ENCODE measurements around the gene OSBPL10.
"Not testable (repeated sequence)": the region's sequence is repeated elsewhere in the genome, so short reads cannot be mapped to it uniquely, and the experiment has no call there.

The OSBPL10 gene

GRCh38 chr3:31696815-31697548 lies 284.1 kb downstream of the OSBPL10 start:
- DNase-seq (ENCODE audit: extremely low read depth, low read depth): no peak
- TF ChIP-seq, protein P1, sequence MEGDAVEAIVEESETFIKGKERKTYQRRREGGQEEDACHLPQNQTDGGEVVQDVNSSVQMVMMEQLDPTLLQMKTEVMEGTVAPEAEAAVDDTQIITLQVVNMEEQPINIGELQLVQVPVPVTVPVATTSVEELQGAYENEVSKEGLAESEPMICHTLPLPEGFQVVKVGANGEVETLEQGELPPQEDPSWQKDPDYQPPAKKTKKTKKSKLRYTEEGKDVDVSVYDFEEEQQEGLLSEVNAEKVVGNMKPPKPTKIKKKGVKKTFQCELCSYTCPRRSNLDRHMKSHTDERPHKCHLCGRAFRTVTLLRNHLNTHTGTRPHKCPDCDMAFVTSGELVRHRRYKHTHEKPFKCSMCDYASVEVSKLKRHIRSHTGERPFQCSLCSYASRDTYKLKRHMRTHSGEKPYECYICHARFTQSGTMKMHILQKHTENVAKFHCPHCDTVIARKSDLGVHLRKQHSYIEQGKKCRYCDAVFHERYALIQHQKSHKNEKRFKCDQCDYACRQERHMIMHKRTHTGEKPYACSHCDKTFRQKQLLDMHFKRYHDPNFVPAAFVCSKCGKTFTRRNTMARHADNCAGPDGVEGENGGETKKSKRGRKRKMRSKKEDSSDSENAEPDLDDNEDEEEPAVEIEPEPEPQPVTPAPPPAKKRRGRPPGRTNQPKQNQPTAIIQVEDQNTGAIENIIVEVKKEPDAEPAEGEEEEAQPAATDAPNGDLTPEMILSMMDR (IDR thresholded peaks at IDR 0.05; ENCODE audit: low read depth, low read length, missing control alignments): no peak
- H3K4me3 ChIP-seq (replicated peaks; ENCODE audit: low read depth, low read length): no peak overlapping the region

DNA sequence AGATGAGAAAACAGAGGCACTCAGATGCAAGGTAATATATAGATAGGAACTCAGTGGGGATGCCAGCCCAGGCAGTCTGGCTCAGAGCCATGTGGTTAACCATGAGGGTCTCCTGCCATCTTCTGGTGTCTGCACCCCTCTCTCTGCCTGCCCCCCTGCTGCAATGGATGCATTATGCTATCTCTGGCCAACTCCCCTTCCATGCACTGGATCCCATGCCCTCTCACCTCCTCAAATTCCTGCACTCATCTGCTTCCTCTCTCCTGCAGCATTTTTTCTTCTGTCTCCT lies 285.1 kb downstream of the OSBPL10 start:
- no peak overlapping the region for H3K4me3 ChIP-seq (replicated peaks; ENCODE audit: low read depth, low read length)
- DNase-seq (ENCODE audit: extremely low read depth, low read depth): no peak
- TF ChIP-seq, protein P1 (IDR thresholded peaks at IDR 0.05; ENCODE audit: low read depth, low read length, missing control alignments): no peak

- TF ChIP-seq, protein P1 (IDR thresholded peaks at IDR 0.05; ENCODE audit: low read depth, low read length, missing control alignments): peak; percentile 35
- no peak overlapping the region for H3K4me3 ChIP-seq (replicated peaks; ENCODE audit: low read depth, low read length)
- no peak for DNase-seq (ENCODE audit: extremely low read depth, low read depth)
Measured at GRCh38 chr3:31695280-31696008, 285.6 kb downstream of the OSBPL10 start.

GRCh38 chr3:31693346-31693745 lies 287.7 kb downstream of the OSBPL10 start:
- DNase-seq (ENCODE audit: extremely low read depth, low read depth): no peak
- no peak overlapping the region for H3K4me3 ChIP-seq (replicated peaks; ENCODE audit: low read depth, low read length)
- TF ChIP-seq, protein P1 (IDR thresholded peaks at IDR 0.05; ENCODE audit: low read depth, low read length, missing control alignments): no peak

- DNase-seq (ENCODE audit: extremely low read depth, low read depth): no peak
- H3K4me3 ChIP-seq (replicated peaks; ENCODE audit: low read depth, low read length): no peak overlapping the region
- TF ChIP-seq, protein P1 (IDR thresholded peaks at IDR 0.05; ENCODE audit: low read depth, low read length, missing control alignments): no peak
Measured at GRCh38 chr3:31692751-31693150, 288.3 kb downstream of the OSBPL10 start.

DNA sequence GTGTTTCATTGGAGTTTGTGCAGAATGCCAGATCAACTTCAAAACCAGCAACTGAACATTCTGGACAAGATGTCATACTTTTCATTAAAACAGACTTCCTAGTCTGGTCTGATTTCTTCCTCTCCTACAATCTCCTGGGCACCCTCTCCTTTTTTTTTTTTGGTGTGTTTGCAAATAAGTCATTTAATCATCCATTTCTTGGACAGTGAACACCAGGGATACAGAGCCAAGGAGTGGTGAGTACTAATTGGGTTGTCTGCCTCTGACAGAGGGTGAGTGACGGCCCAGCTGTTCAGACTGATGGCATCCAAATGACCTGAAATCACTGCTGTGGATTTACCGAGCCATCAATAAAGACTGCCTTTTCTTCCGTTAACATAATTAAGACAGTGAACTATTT lies 290.3 kb downstream of the OSBPL10 start:
- TF ChIP-seq, protein P1 (IDR thresholded peaks at IDR 0.05; ENCODE audit: low read depth, low read length, missing control alignments): no peak
- no peak for DNase-seq (ENCODE audit: extremely low read depth, low read depth)
- H3K4me3 ChIP-seq (replicated peaks; ENCODE audit: low read depth, low read length): no peak overlapping the region

- not testable (repeated sequence) for H3K4me3 ChIP-seq (replicated peaks; ENCODE audit: low read depth, low read length); DNase-seq (ENCODE audit: extremely low read depth, low read depth)
Measured at GRCh38 chr3:31689523-31689922, 291.5 kb downstream of the OSBPL10 start.

Measured in HFF-Myc (cell line).